Stimulated activated CD8-positive, alpha-beta memory T cell treated with anti-CD3 and anti-CD28 coated beads, Interleukin-7, amount 100 ng/mL, for 24 hours (primary cell): ENCODE data around the gene ZNF24.

Source experiments
- DNase-seq: peaks from one replicate; pipeline ENCODE4 v3.0.0-alpha.2; 2020; ENCODE audit warnings: low read depth

ZNF24 gene

GRCh38 chr18:35343936-35344735 lies at the start of gene ZNF24:
Gene ZNF24, minus strand, starts transcription at chr18:35344420. Its CDS starts 3,770 bp downstream, at chr18:35340650.
- DNase-seq: peak; percentile 84

- no peak for DNase-seq
Measured at GRCh38 chr18:35393716-35394115, 49.5 kb upstream of the ZNF24 start.

DNA sequence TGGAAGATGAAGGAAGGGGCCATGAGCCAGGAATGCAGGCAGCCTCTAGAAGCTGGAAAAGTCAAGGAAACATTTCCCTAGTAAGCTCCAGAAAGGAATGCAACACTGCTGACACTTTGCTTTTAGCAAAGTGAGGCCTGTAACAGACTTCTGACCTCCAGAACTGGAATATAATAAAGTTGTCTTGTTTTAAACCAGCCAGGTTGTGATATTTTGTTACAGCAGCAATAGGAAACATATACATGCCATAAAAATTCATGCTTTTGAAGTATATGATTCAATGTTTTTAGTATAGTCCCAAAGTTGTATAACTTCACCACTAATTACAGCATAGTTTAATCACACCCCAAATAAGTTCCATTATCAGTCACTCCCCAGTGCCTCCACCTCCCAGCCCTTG lies 48.2 kb upstream of the ZNF24 start:
- no peak for DNase-seq

GRCh38 chr18:35390951-35391700 lies 46.9 kb upstream of the ZNF24 start:
- DNase-seq: no peak

DNA sequence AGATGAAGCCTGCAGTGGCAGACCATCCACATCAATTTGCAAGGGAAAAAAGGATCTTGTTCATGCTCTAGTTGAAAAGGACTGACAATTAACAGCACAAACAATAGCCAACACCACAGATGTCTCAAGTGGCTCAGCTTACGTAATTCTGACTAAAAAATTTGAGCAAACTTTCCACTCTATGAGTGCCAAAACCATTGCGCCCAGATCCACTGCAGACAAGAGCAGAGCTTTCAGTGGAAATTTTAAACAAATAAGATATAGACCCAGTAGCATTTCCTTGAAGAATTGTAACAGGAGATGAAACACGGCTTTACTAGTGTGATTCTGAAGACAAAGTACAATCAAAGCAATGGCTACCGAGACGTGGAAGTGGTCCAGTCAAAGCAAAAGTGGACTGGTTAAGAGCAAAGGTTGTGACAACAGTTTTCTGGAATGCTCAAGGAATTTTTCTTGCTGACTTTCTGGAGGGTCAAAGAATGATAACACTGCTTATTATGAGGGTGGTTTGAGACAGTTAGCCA lies 44.9 kb upstream of the ZNF24 start:
- no peak for DNase-seq

DNA sequence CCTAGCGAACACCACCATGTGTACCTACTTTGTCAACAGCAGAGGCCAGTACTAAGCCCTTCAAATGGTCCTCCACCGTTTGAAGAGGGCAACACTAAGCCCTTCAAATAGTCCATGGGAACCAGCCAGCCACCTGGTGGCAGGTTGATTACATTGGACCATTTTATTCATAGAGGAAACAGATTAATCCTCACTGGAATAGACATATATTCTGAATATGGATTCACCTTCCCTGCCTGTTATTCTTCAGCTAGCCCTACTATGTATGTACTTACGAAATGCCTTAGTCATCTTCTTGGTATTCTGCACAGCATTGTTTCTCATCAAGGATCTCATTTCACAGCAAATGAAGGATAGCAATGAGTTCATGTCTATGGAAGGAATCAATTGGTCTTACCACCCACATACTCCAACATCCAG lies 42.9 kb upstream of the ZNF24 start:
- no peak for DNase-seq

- no peak for DNase-seq
Measured at GRCh38 chr18:35386600-35387100, 42.4 kb upstream of the ZNF24 start.

GRCh38 chr18:35383136-35383535 lies 38.9 kb upstream of the ZNF24 start:
- no peak for DNase-seq

DNA sequence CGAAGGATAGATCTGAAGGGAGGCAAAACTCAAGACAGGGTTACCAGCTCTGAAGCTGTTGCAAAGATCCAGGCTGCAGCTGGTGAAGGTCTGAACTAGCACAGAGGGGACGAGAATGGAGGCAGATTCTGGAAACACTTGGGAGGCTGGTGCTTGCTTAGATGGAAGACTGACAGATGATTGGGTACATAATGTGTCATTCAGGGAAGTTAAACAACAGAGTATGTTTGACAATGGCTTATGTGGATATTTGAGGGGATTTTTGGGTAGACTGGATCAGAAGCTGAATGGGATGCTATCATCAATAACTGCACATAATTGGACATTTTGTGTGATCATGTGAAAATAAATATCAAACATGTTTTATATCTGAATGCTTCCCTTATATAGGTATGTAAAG lies 35.2 kb upstream of the ZNF24 start:
- DNase-seq: no peak

GRCh38 chr18:35378574-35378896 lies 34.3 kb upstream of the ZNF24 start:
- DNase-seq: no peak

- DNase-seq: no peak
Measured at GRCh38 chr18:35377875-35378573, 33.8 kb upstream of the ZNF24 start.

DNA sequence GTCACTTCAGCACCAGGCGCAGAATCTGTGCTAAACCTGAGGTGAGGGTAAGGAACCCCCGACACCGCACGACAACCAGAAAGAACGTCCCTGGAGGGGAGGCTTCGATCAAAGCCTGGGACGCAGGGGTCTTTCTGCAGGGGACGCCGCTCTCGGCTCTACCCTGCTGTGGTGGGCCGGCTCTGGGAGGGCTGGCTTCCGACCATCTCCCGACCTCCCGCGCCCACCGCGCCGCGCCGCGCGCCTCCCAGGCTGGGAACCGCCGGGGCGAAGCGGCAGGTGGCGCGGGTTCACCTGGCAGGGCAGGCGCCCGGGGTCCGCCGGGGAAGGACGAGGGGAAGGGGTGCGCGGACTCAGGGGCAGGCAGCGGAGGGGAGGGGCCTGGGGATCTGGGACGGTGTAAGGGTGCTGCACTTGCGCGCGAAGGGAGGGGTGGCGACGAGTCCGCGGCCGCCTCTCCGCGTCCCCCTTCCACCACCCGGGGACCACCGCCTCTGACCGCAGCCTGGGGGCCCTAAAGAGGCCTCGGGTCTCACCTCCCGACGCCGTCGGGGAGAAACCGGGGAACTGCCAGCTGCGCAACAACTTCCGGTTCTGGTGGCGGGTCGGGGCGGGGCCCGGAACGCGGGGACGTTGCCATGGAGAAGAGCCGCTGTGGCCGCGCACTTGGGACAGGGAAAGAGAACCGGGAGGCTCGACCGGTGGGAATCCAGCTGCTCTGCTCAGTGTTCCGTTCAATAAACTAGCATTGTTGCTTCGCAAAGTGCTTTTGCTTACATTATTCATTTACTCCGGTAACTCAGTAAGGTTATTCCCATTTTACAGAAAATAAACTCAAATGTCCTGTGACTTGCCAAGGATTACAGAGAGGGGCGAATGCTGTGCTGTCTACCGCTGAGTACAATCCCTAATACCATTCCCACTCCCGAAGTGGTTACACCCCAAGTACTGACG lies 32.8 kb upstream of the ZNF24 start, which contains the start of gene ZNF396:
Gene ZNF396 (minus strand): TSS at position 596 of the 954 bp plus-strand sequence. CDS start 3,045 bp downstream, outside the sequence.
- DNase-seq: peak; percentile 32

- no peak for DNase-seq
Measured at GRCh38 chr18:35376393-35376741, 32.1 kb upstream of the ZNF24 start.

GRCh38 chr18:35374708-35375107 lies 30.5 kb upstream of the ZNF24 start:
- no peak for DNase-seq

- DNase-seq: no peak
Measured at GRCh38 chr18:35371412-35372195, 27.4 kb upstream of the ZNF24 start.

- DNase-seq: no peak
Measured at GRCh38 chr18:35369126-35369525, 24.9 kb upstream of the ZNF24 start.

- no peak for DNase-seq
Measured at GRCh38 chr18:35368595-35368994, 24.4 kb upstream of the ZNF24 start.

GRCh38 chr18:35362531-35362930 lies 18.3 kb upstream of the ZNF24 start:
- DNase-seq: no peak

DNA sequence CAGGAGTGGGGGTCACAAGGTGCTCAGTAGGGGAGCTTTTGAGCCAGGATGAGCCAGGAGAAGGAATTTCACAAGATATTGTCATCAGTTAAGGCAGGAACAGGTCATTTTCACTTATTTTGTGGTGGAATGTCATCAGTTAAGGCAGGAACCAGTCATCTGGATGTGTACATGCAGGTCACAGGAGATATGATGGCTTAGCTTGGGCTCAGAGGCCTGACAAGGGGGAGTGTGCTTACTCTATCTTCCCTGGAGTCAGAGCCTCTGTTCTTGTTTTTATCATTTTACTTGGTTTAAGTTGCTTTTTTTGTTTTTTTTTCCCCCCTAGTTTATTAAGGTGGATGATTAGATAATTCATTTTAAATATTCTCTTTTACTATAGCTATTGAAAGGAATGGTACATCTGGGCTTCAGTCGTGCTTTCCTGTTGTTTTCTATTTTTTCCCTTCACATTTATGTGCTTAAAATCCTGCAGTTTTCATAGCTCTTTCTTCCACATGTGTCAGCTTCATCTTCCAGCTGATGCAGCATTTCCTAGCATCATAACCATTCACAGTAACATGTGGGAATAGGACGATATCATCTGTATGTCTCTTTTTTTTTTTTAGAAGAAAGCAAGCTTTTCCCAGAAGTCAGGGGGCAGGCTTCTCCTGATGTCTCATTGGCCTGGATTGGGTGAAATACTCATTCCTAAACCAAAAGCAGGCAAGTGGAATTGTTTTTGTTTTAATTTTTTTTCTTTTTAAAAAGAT lies 17.5 kb upstream of the ZNF24 start:
- DNase-seq: no peak
